B cell (primary cell): ENCODE results near the gene CNTNAP2.

Source experiments
- EZH2 ChIP-seq: IDR thresholded peaks from 2 replicates; pipeline ENCODE4 v1.6.1; 2012; ENCODE audit warnings: borderline replicate concordance, low read depth, mild to moderate bottlenecking, moderate library complexity, low read length; ENCODE audit not compliant: insufficient read depth, poor library complexity, severe bottlenecking
- TF ChIP-seq, protein P1 (sequence below): fragments of 200-600 bp; IDR thresholded peaks from one replicate; pipeline ENCODE4 v1.8.0; 2022; ENCODE audit warnings: antibody characterized with exemption, mild to moderate bottlenecking

DNA sequence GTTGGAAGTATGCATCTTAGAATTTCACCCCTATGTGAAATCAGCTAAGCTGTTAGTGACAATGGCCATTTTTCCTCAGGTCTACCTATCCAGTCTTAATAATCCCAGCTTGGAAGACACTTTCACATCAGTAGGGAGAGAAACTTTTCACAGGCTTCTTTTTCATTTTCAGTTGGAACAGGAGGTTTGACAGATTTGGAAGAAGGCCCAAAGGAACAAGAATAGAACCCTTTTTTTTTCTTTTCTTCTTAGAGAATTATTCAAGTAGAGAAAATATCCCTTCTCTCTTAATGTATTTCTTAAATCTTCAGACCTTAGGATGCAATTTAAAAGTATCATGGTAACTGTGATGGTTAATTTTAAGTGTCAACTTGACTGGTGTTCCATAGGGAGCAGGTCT lies 2063.5 kb downstream of the CNTNAP2 start:
- TF ChIP-seq, protein P1, sequence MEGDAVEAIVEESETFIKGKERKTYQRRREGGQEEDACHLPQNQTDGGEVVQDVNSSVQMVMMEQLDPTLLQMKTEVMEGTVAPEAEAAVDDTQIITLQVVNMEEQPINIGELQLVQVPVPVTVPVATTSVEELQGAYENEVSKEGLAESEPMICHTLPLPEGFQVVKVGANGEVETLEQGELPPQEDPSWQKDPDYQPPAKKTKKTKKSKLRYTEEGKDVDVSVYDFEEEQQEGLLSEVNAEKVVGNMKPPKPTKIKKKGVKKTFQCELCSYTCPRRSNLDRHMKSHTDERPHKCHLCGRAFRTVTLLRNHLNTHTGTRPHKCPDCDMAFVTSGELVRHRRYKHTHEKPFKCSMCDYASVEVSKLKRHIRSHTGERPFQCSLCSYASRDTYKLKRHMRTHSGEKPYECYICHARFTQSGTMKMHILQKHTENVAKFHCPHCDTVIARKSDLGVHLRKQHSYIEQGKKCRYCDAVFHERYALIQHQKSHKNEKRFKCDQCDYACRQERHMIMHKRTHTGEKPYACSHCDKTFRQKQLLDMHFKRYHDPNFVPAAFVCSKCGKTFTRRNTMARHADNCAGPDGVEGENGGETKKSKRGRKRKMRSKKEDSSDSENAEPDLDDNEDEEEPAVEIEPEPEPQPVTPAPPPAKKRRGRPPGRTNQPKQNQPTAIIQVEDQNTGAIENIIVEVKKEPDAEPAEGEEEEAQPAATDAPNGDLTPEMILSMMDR = no peak
- no peak for TF ChIP-seq EZH2
